Loucy (cell line): ENCODE results near the gene ESYT3.

Experiments
- H2AFZ ChIP-seq: fragments of 200-600 bp; sonication (generic); 2 replicates; pipeline ENCODE4 v1.6.0; 2016; ENCODE audit warnings: antibody characterized with exemption, mild to moderate bottlenecking, low read length, moderate library complexity
- H3F3A ChIP-seq: fragments of 200-600 bp; 2 replicates; pipeline ENCODE4 v1.6.0; 2016; ENCODE audit warnings: antibody characterized with exemption, low read depth, mild to moderate bottlenecking
- H3K27me3 ChIP-seq: fragments of 200-600 bp; sonication (generic); 2 replicates; pipeline ENCODE4 v1.6.1; 2014; ENCODE audit warnings: low read length, mild to moderate bottlenecking; ENCODE audit not compliant: insufficient read depth, poor library complexity, severe bottlenecking
- H3K36me3 ChIP-seq: fragments of 200-600 bp; sonication (generic); 2 replicates; pipeline ENCODE4 v1.6.1; 2016; ENCODE audit warnings: low read length; ENCODE audit not compliant: insufficient read depth
- H3K4me1 ChIP-seq: fragments of 200-600 bp; sonication (generic); 2 replicates; pipeline ENCODE4 v1.5.1; 2014; ENCODE audit warnings: low read length, mild to moderate bottlenecking; ENCODE audit not compliant: insufficient read depth, poor library complexity, severe bottlenecking
- H3K4me2 ChIP-seq: fragments of 200-600 bp; sonication (generic); 2 replicates; pipeline ENCODE4 v1.6.0; 2014; ENCODE audit warnings: antibody characterized with exemption, low read length, low read depth, mild to moderate bottlenecking; ENCODE audit not compliant: poor library complexity, severe bottlenecking
- H3K4me3 ChIP-seq: fragments of 200-600 bp; sonication (generic); 2 replicates; pipeline ENCODE4 v1.5.1; 2014; ENCODE audit warnings: low read length, mild to moderate bottlenecking, mixed read lengths; ENCODE audit not compliant: poor library complexity, severe bottlenecking
- H3K79me2 ChIP-seq: fragments of 200-600 bp; sonication (generic); 2 replicates; pipeline ENCODE4 v1.6.1; 2014; ENCODE audit warnings: low read length; ENCODE audit not compliant: insufficient read depth
- H3K9ac ChIP-seq: fragments of 200-600 bp; sonication (generic); 2 replicates; pipeline ENCODE4 v1.6.0; 2014; ENCODE audit warnings: mild to moderate bottlenecking, low read depth, low read length, moderate library complexity; ENCODE audit not compliant: poor library complexity, severe bottlenecking
- H3K9me2 ChIP-seq: fragments of 200-600 bp; sonication (generic); replicated peaks from 2 replicates; pipeline ENCODE4 v1.6.1; 2016; ENCODE audit warnings: low read depth, low read length, mixed read lengths
- H3K9me3 ChIP-seq: fragments of 200-600 bp; sonication (generic); 2 replicates; pipeline ENCODE4 v1.6.1; 2014; ENCODE audit warnings: mild to moderate bottlenecking, antibody characterized with exemption, low read length, low read depth; ENCODE audit not compliant: insufficient read depth
- H4K20me1 ChIP-seq: fragments of 200-600 bp; sonication (generic); 2 replicates; pipeline ENCODE4 v1.6.0; 2014; ENCODE audit warnings: antibody characterized with exemption, low read length, mild to moderate bottlenecking; ENCODE audit not compliant: insufficient read depth, poor library complexity, severe bottlenecking
- EZH2phosphoT487 ChIP-seq: fragments of 200-600 bp; IDR thresholded peaks from 2 replicates; pipeline ENCODE4 v1.6.1; 2018; ENCODE audit warnings: antibody characterized with exemption, mild to moderate bottlenecking, moderate library complexity, borderline replicate concordance
- TF ChIP-seq, protein P1 (sequence below): fragments of 200-600 bp; sonication (generic); conservative IDR thresholded peaks from 2 replicates; pipeline ENCODE4 v1.5.1; 2014; ENCODE audit warnings: mild to moderate bottlenecking, antibody characterized with exemption, low read length

Gene ESYT3

DNA sequence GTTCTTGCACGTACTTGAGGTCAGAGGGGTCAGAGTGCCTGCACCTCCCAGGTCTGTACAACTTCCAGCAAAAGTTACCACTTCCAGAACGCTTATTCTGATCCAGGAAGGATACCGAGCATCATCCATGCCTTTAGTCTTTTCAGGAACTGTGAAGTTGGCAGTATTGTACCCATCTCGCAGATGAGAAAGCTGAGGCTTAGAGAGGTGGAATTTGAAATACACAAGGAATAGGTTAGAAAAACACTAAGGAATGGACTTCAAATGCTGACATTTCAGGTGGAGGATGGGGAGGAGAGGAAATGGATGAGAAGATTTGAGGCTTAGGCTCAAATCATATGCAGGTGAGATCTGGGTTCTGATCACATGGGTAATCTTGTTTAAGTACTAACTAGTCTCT is 11.2 kb downstream of the ESYT3 start:
- no peak overlapping the region for H2AFZ ChIP-seq
- H3F3A ChIP-seq: no peaks in the 10 kb centered on the region
- no peak overlapping the region for H3K4me2 ChIP-seq
- no peaks in the 10 kb centered on the region for H3K9me3 ChIP-seq
- H4K20me1 ChIP-seq: no peaks in the 10 kb centered on the region
- no peaks in the 10 kb centered on the region for H3K27me3 ChIP-seq
- TF ChIP-seq EZH2phosphoT487: no peak
- no peak overlapping the region for H3K9ac ChIP-seq
- no peaks in the 10 kb centered on the region for H3K9me2 ChIP-seq
- no peaks in the 10 kb centered on the region for H3K4me1 ChIP-seq
- no peaks in the 10 kb centered on the region for H3K79me2 ChIP-seq
- no peaks in the 10 kb centered on the region for H3K36me3 ChIP-seq
- H3K4me3 ChIP-seq: no peak overlapping the region

GRCh38 chr3:138448631-138449030 is 14.2 kb downstream of the ESYT3 start:
- Histone ChIP-seq H3K9ac (no peak overlapping the region), H2AFZ (no peak overlapping the region), H3F3A (no peaks in the 10 kb centered on the region), H3K4me1 (no peaks in the 10 kb centered on the region), H4K20me1 (no peaks in the 10 kb centered on the region), H3K9me2 (no peaks in the 10 kb centered on the region), H3K27me3 (no peaks in the 10 kb centered on the region), H3K36me3 (no peaks in the 10 kb centered on the region), H3K79me2 (no peaks in the 10 kb centered on the region), H3K4me2 (no peak overlapping the region), H3K4me3 (no peak overlapping the region), H3K9me3 (no peaks in the 10 kb centered on the region)
- no peak for TF ChIP-seq EZH2phosphoT487
- TF ChIP-seq, protein P1, sequence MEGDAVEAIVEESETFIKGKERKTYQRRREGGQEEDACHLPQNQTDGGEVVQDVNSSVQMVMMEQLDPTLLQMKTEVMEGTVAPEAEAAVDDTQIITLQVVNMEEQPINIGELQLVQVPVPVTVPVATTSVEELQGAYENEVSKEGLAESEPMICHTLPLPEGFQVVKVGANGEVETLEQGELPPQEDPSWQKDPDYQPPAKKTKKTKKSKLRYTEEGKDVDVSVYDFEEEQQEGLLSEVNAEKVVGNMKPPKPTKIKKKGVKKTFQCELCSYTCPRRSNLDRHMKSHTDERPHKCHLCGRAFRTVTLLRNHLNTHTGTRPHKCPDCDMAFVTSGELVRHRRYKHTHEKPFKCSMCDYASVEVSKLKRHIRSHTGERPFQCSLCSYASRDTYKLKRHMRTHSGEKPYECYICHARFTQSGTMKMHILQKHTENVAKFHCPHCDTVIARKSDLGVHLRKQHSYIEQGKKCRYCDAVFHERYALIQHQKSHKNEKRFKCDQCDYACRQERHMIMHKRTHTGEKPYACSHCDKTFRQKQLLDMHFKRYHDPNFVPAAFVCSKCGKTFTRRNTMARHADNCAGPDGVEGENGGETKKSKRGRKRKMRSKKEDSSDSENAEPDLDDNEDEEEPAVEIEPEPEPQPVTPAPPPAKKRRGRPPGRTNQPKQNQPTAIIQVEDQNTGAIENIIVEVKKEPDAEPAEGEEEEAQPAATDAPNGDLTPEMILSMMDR: no peak

DNA sequence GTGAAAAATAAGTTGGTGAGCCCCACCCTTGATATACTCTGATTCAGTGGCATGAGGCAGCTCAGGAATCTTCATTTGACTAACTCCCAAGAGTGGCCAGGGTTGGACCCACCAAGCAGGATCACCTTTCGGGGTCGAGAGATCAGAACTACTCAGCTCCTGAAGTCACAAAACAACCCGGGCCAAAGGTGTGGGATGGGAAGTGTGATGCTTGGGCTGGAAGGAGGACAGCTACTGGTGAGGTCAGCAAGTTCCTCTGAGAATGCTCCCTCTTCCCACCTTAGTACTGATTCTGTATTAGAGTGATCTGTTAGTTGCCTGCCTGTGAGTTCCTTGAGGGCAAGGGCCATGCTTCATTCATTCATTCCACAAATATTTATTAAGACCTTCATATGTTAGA is 15.1 kb downstream of the ESYT3 start:
- no peaks in the 10 kb centered on the region for H3K36me3 ChIP-seq
- no peak for TF ChIP-seq EZH2phosphoT487
- TF ChIP-seq, protein P1: no peak
- no peak overlapping the region for H2AFZ ChIP-seq
- no peaks in the 10 kb centered on the region for H3K9me2 ChIP-seq
- no peaks in the 10 kb centered on the region for H3K27me3 ChIP-seq
- H3K9ac ChIP-seq: no peak overlapping the region
- H4K20me1 ChIP-seq: no peaks in the 10 kb centered on the region
- H3K9me3 ChIP-seq: no peaks in the 10 kb centered on the region
- H3K4me3 ChIP-seq: no peak overlapping the region
- H3F3A ChIP-seq: no peaks in the 10 kb centered on the region
- H3K4me1 ChIP-seq: no peaks in the 10 kb centered on the region
- no peaks in the 10 kb centered on the region for H3K79me2 ChIP-seq
- H3K4me2 ChIP-seq: no peak overlapping the region

DNA sequence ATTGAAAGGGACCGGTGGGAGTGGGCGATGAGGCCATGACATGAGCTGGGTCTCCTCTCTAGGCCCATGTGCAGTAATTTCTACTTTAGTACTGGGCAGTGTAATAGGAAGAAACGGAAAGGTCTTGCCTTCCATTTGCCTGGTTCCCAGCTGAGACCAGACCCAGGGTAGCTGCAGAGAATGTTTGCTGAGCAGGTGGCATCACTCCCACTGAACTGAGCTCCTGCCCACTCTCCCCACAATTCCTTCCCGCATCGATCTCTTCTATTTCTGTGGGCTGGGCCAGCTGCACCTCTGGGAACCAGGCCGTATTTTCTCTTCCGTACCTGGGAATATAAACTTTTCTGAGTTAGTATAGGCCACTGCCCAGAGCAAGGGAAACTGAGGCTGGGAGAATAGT is 15.8 kb downstream of the ESYT3 start:
- no peaks in the 10 kb centered on the region for H4K20me1 ChIP-seq
- H3K9ac ChIP-seq: no peak overlapping the region
- H3K4me1 ChIP-seq: no peaks in the 10 kb centered on the region
- no peaks in the 10 kb centered on the region for H3K36me3 ChIP-seq
- TF ChIP-seq, protein P1: no peak
- TF ChIP-seq EZH2phosphoT487: no peak
- no peaks in the 10 kb centered on the region for H3K79me2 ChIP-seq
- H3F3A ChIP-seq: no peaks in the 10 kb centered on the region
- no peak overlapping the region for H3K4me3 ChIP-seq
- no peak overlapping the region for H3K4me2 ChIP-seq
- H3K9me3 ChIP-seq: no peaks in the 10 kb centered on the region
- no peaks in the 10 kb centered on the region for H3K9me2 ChIP-seq
- H2AFZ ChIP-seq: no peak overlapping the region
- no peaks in the 10 kb centered on the region for H3K27me3 ChIP-seq
